KBM-7 (cell line): ENCODE results near the gene RRBP1.

Experiments
- DNase-seq: peaks from one replicate; pipeline ENCODE4 v3.0.0-alpha.2; 2015
- in situ Hi-C: fragments of 300-500 bp; cut with MboI; formaldehyde crosslinking; loops from 2 replicates; pipeline ENCODE4 v1.14.3; 2020; ENCODE audit warnings: low sequenced_read_pairs, low pct_unique_long_range_greater_than_20kb, mixed read lengths

The RRBP1 gene

GRCh38 chr20:17602493-17602892 is 79.5 kb downstream of the RRBP1 start:
- in situ Hi-C loops = no loop called here
- no peak for DNase-seq

GRCh38 chr20:17601957-17602356 is 80.1 kb downstream of the RRBP1 start:
- in situ Hi-C loops = no loop called here
- no peak for DNase-seq

- in situ Hi-C loops = no loop called here
- no peak for DNase-seq
Observed at GRCh38 chr20:17598013-17598550, 84.0 kb downstream of the RRBP1 start.

- no peak for DNase-seq
- in situ Hi-C loops = no loop called here
Observed at GRCh38 chr20:17595856-17596255, 86.2 kb downstream of the RRBP1 start.

- DNase-seq = no peak
- in situ Hi-C loops = no loop called here
Observed at GRCh38 chr20:17594443-17594842, 87.6 kb downstream of the RRBP1 start.

- DNase-seq = no peak
- in situ Hi-C loops = no loop called here
Observed at GRCh38 chr20:17593902-17594301, 88.1 kb downstream of the RRBP1 start.

- no peak for DNase-seq
- in situ Hi-C loops = no loop called here
Observed at GRCh38 chr20:17590245-17590644, 91.8 kb downstream of the RRBP1 start.

GRCh38 chr20:17589161-17589834 is 92.7 kb downstream of the RRBP1 start:
- in situ Hi-C loops = no loop called here
- DNase-seq = no peak

- DNase-seq = no peak
- in situ Hi-C loops = no loop called here
Observed at GRCh38 chr20:17587824-17588223, 94.2 kb downstream of the RRBP1 start.

- in situ Hi-C loops = no loop called here
- no peak for DNase-seq
Observed at GRCh38 chr20:17587148-17587547, 94.9 kb downstream of the RRBP1 start.

- DNase-seq = no peak
- in situ Hi-C loops = no loop called here
Observed at GRCh38 chr20:17586250-17586649, 95.8 kb downstream of the RRBP1 start.

- in situ Hi-C loops = no loop called here
- no peak for DNase-seq
Observed at GRCh38 chr20:17584689-17585088, 97.4 kb downstream of the RRBP1 start.

- DNase-seq = no peak
- in situ Hi-C loops = no loop called here
Observed at GRCh38 chr20:17583126-17583525, 98.9 kb downstream of the RRBP1 start.

GRCh38 chr20:17580895-17581294 is 101.1 kb downstream of the RRBP1 start:
- in situ Hi-C loops = no loop called here
- no peak for DNase-seq

- in situ Hi-C loops = no loop called here
- DNase-seq = no peak
Observed at GRCh38 chr20:17579369-17580039, 102.5 kb downstream of the RRBP1 start.

- DNase-seq = no peak
- in situ Hi-C loops = no loop called here
Observed at GRCh38 chr20:17576215-17576614, 105.8 kb downstream of the RRBP1 start.

GRCh38 chr20:17573463-17573862 is 108.6 kb downstream of the RRBP1 start:
- DNase-seq = no peak
- in situ Hi-C loops = no loop called here

- in situ Hi-C loops = no loop called here
- DNase-seq = no peak
Observed at GRCh38 chr20:17572034-17572638, 109.9 kb downstream of the RRBP1 start.

- in situ Hi-C loops = no loop called here
- DNase-seq = no peak
Observed at GRCh38 chr20:17571153-17571527, 110.9 kb downstream of the RRBP1 start.

- in situ Hi-C loops = no loop called here
- DNase-seq = peak; percentile 45
Observed at GRCh38 chr20:17570347-17571152, 111.5 kb downstream of the RRBP1 start.
